Measurements from ENCODE around the gene TCAIM. TPM values are rescaled to one million over a fixed set of nuclear protein-coding genes. Genes with fewer than 3 reads are reported as not detected.

TCAIM gene
- total RNA-seq, 1 experiment from 2014 or later: 24.9 TPM

- Mint-ChIP-seq H3K4me1 (ENCODE audit: low read depth, unreplicated experiment) (peaks cover 17% of the 10 kb centered on the region), H3K27ac (ENCODE audit: unreplicated experiment) (no peak overlapping the region), H3K4me3 (ENCODE audit: low read depth, unreplicated experiment) (no peak overlapping the region), H3K27me3 (ENCODE audit: unreplicated experiment) (no peaks in the 10 kb centered on the region), H3K9me3 (ENCODE audit: low read depth, unreplicated experiment) (peaks cover 4% of the 10 kb centered on the region), H3K36me3 (ENCODE audit: insufficient read depth, unreplicated experiment) (peaks cover 12% of the 10 kb centered on the region)
- DNase-seq: no peak
- intact Hi-C loops (cut with micrococcal nuclease; ENCODE audit: unreplicated experiment): no loop called here
- TF ChIP-seq CTCF (IDR thresholded peaks at IDR 0.05; ENCODE audit: unreplicated experiment): no peak
- no TSS peak for BruUV-seq (replicated peaks)
- CTCF ChIA-PET: no interaction called here
Measured at GRCh38 chr3:44442596-44443309, 104.2 kb downstream of the TCAIM start.

GRCh38 chr3:44444437-44444836 lies 105.9 kb downstream of the TCAIM start:
- CTCF ChIA-PET: no interaction called here
- Mint-ChIP-seq H3K4me3 (ENCODE audit: low read depth, unreplicated experiment) (no peak overlapping the region), H3K36me3 (ENCODE audit: insufficient read depth, unreplicated experiment) (peaks cover 24% of the 10 kb centered on the region), H3K27me3 (ENCODE audit: unreplicated experiment) (no peaks in the 10 kb centered on the region), H3K4me1 (ENCODE audit: low read depth, unreplicated experiment) (peaks cover 14% of the 10 kb centered on the region), H3K27ac (ENCODE audit: unreplicated experiment) (no peak overlapping the region), H3K9me3 (ENCODE audit: low read depth, unreplicated experiment) (peaks cover 12% of the 10 kb centered on the region)
- intact Hi-C loops (cut with micrococcal nuclease; ENCODE audit: unreplicated experiment): no loop called here
- BruUV-seq (replicated peaks): no TSS peak
- no peak for DNase-seq
- no peak for TF ChIP-seq CTCF (IDR thresholded peaks at IDR 0.05; ENCODE audit: unreplicated experiment)

GRCh38 chr3:44444896-44445691 lies 106.5 kb downstream of the TCAIM start:
- no peak for DNase-seq
- peaks cover 7% of the 10 kb centered on the region for H3K4me1 Mint-ChIP-seq (ENCODE audit: low read depth, unreplicated experiment)
- H3K36me3 Mint-ChIP-seq (ENCODE audit: insufficient read depth, unreplicated experiment): peaks cover 20% of the 10 kb centered on the region
- TF ChIP-seq CTCF (IDR thresholded peaks at IDR 0.05; ENCODE audit: unreplicated experiment): no peak
- CTCF ChIA-PET: no interaction called here
- peaks cover 12% of the 10 kb centered on the region for H3K9me3 Mint-ChIP-seq (ENCODE audit: low read depth, unreplicated experiment)
- H3K27me3 Mint-ChIP-seq (ENCODE audit: unreplicated experiment): no peaks in the 10 kb centered on the region
- no TSS peak for BruUV-seq (replicated peaks)
- intact Hi-C loops (cut with micrococcal nuclease; ENCODE audit: unreplicated experiment): no loop called here
- no peak overlapping the region for H3K27ac Mint-ChIP-seq (ENCODE audit: unreplicated experiment)
- no peak overlapping the region for H3K4me3 Mint-ChIP-seq (ENCODE audit: low read depth, unreplicated experiment)

- peaks cover 25% of the 10 kb centered on the region for H3K36me3 Mint-ChIP-seq (ENCODE audit: insufficient read depth, unreplicated experiment)
- no peaks in the 10 kb centered on the region for H3K27me3 Mint-ChIP-seq (ENCODE audit: unreplicated experiment)
- peaks cover under 1% of the 10 kb centered on the region for H3K4me1 Mint-ChIP-seq (ENCODE audit: low read depth, unreplicated experiment)
- peaks cover 12% of the 10 kb centered on the region for H3K9me3 Mint-ChIP-seq (ENCODE audit: low read depth, unreplicated experiment)
- intact Hi-C loops (cut with micrococcal nuclease; ENCODE audit: unreplicated experiment): no loop called here
- BruUV-seq (replicated peaks): no TSS peak
- H3K4me3 Mint-ChIP-seq (ENCODE audit: low read depth, unreplicated experiment): no peak overlapping the region
- no peak overlapping the region for H3K27ac Mint-ChIP-seq (ENCODE audit: unreplicated experiment)
- TF ChIP-seq CTCF (IDR thresholded peaks at IDR 0.05; ENCODE audit: unreplicated experiment): no peak
- no peak for DNase-seq
- CTCF ChIA-PET: no interaction called here
Measured at GRCh38 chr3:44445786-44446185, 107.2 kb downstream of the TCAIM start.

All from Calu3 (cell line).